Smooth muscle cell (in vitro differentiated cells): ENCODE measurements around the gene NSMF. TPM values are rescaled to one million over a fixed set of nuclear protein-coding genes. Genes with fewer than 3 reads are reported as not detected.

Experiments
- DNase-seq: peaks from one replicate; lab custom pipeline; 2025; ENCODE audit not compliant: unreplicated experiment; lab: John Stamatoyannopoulos, UW
- H2AFZ ChIP-seq: fragments of 200-600 bp; sonication (generic); 2 replicates; pipeline ENCODE4 v1.6.0; 2016; ENCODE audit warnings: antibody characterized with exemption, low read depth, mild to moderate bottlenecking
- H3F3A ChIP-seq: fragments of 200-600 bp; sonication (generic); 2 replicates; pipeline ENCODE4 v1.6.0; 2017; ENCODE audit warnings: antibody characterized with exemption, low read depth
- H3K27ac ChIP-seq: fragments of 200-600 bp; sonication (generic); 2 replicates; pipeline ENCODE4 v1.5.1; 2016; ENCODE audit warnings: low read depth, mild to moderate bottlenecking
- H3K27me3 ChIP-seq: fragments of 200-600 bp; sonication (generic); 2 replicates; pipeline ENCODE4 v1.6.1; 2016; ENCODE audit warnings: low read depth, mild to moderate bottlenecking
- H3K36me3 ChIP-seq: fragments of 200-600 bp; sonication (generic); 2 replicates; pipeline ENCODE4 v1.5.1; 2016; ENCODE audit warnings: low read depth
- H3K4me1 ChIP-seq: fragments of 200-600 bp; sonication (generic); 2 replicates; pipeline ENCODE4 v1.5.1; 2016; ENCODE audit warnings: low read depth
- H3K4me2 ChIP-seq: fragments of 200-600 bp; sonication (generic); 2 replicates; pipeline ENCODE4 v1.6.0; 2016; ENCODE audit warnings: mild to moderate bottlenecking
- H3K4me3 ChIP-seq: fragments of 200-600 bp; sonication (generic); 2 replicates; pipeline ENCODE4 v1.5.1; 2016; ENCODE audit warnings: mild to moderate bottlenecking
- H3K79me2 ChIP-seq: fragments of 200-600 bp; sonication (generic); 2 replicates; pipeline ENCODE4 v1.6.0; 2016; ENCODE audit warnings: low read depth, mild to moderate bottlenecking
- H3K9ac ChIP-seq: fragments of 200-600 bp; sonication (generic); 2 replicates; pipeline ENCODE4 v1.6.0; 2016; ENCODE audit warnings: low read depth
- H3K9me3 ChIP-seq: fragments of 200-600 bp; sonication (generic); replicated peaks from 2 replicates; pipeline ENCODE4 v1.5.1; 2016; ENCODE audit warnings: low read depth
- H4K20me1 ChIP-seq: fragments of 200-600 bp; sonication (generic); 2 replicates; pipeline ENCODE4 v1.6.0; 2016; ENCODE audit warnings: low read depth
- CTCF ChIP-seq: fragments of 200-600 bp; sonication (generic); IDR thresholded peaks from 2 replicates; pipeline ENCODE4 v1.5.1; 2017; ENCODE audit warnings: borderline replicate concordance, mild to moderate bottlenecking, antibody characterized with exemption; ENCODE audit not compliant: insufficient read depth, poor library complexity, severe bottlenecking
- WGBS: methylation state at CpG from one replicate; pipeline ENCODE4 v1.1.7; 2016; ENCODE audit warnings: low lambda C conversion rate; 5-methylcytosine and 5-hydroxymethylcytosine counted together
- polyA plus RNA-seq: library from polyadenylated mRNA; unstranded; fragments of >200 nt; fragmentation: Nextera tagmentation; extraction: Ambion mirVana; gene quantifications from 2 replicates; pipeline ENCODE4 v1.2.1, GENCODE V29; 2016
- total RNA-seq: library from RNA; depleted of rRNA; stranded (reverse); fragments of >200 nt; gene quantifications from 2 replicates; pipeline ENCODE4 v1.2.3, GENCODE V29; 2014

Gene NSMF
- total and polyA plus RNA-seq, 2 experiments from 2014 or later, result 30.9 to 55.9 TPM

DNA sequence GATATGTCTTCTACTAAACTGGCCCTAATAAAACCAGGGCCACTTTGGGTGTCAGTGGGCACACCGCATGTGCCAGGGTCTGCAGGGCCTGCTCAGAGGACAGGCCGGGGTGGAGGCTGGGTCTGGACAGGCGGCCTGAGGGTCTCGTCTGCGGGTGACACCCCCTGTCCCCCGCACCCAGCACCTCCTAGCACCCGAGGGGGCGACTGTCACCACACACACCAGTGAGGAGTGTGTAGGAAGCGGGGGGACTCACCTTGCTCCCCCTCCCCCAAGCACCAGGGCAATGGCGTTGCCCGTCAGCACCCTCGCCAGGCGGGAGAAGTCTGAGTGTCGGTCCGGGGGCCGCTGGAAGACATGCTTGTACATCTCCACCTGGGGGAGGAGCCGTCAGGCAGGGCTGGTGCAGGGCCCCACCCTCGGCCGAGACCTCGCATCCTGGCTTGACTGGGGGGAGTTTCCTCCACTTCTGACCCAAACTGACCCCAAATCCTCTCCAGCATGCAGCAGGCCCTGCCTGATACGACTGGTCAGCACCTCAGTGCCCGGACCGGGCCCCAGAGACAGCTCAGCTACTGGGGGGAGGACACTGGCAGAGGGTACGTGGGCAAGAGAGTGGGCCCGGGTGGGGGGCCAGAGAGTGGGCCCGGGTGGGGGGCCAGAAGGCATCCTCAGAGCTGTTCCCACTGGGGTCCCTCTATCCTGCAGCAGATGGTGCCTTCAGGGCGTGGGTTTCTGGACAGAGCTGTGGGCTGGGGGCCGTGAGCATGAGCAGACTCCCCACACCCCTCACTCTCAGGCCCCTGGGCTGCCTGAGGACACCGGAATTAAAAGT lies 18.9 kb upstream of the NSMF start:
- Histone ChIP-seq H3K4me3 (no peak overlapping the region), H3K4me2 (no peak overlapping the region)
- WGBS, result 97% methylated on average over 21 of the region's 29 CpGs

GRCh38 chr9:137476856-137477255 lies 17.7 kb upstream of the NSMF start:
- Histone ChIP-seq H3K79me2 (no peaks in the 10 kb centered on the region), H3K27me3 (no peaks in the 10 kb centered on the region), H3K4me1 (no peaks in the 10 kb centered on the region), H3K9ac (no peak overlapping the region), H3K9me3 (peaks cover 4% of the 10 kb centered on the region), H3K36me3 (no peaks in the 10 kb centered on the region), H3K27ac (no peak overlapping the region), H4K20me1 (no peaks in the 10 kb centered on the region), H3K4me2 (no peak overlapping the region), H2AFZ (no peak overlapping the region), H3F3A (no peaks in the 10 kb centered on the region), H3K4me3 (no peak overlapping the region)
- 92% methylated on average over 11 of the region's 11 CpGs for WGBS
- no peak for TF ChIP-seq CTCF
- DNase-seq, result no peak

More for the DNA sequence above, 18.9 kb upstream of the NSMF start:
- DNase-seq, result no peak
- no peak overlapping the region for H3K27ac ChIP-seq
- no peak overlapping the region for H2AFZ ChIP-seq
- no peaks in the 10 kb centered on the region for H3K27me3 ChIP-seq
- H4K20me1 ChIP-seq, result no peaks in the 10 kb centered on the region
- H3K9me3 ChIP-seq, result peaks cover 4% of the 10 kb centered on the region
- no peaks in the 10 kb centered on the region for H3K79me2 ChIP-seq
- no peaks in the 10 kb centered on the region for H3K4me1 ChIP-seq
- H3K36me3 ChIP-seq, result no peaks in the 10 kb centered on the region
- no peak overlapping the region for H3K9ac ChIP-seq
- H3F3A ChIP-seq, result no peaks in the 10 kb centered on the region
- TF ChIP-seq CTCF, result no peak

- Histone ChIP-seq H3K36me3 (no peaks in the 10 kb centered on the region), H4K20me1 (no peaks in the 10 kb centered on the region), H3K4me3 (no peak overlapping the region), H3K9ac (no peak overlapping the region), H3K27ac (no peak overlapping the region), H2AFZ (no peak overlapping the region), H3K79me2 (no peaks in the 10 kb centered on the region), H3K4me2 (no peak overlapping the region), H3K4me1 (no peaks in the 10 kb centered on the region), H3K27me3 (no peaks in the 10 kb centered on the region), H3K9me3 (peaks cover 4% of the 10 kb centered on the region), H3F3A (no peaks in the 10 kb centered on the region)
- TF ChIP-seq CTCF, result no peak
- no peak for DNase-seq
- WGBS, result 81% methylated on average over 3 of the region's 3 CpGs
These were observed 16.5 kb upstream of the NSMF start for GRCh38 chr9:137475666-137476065.

DNA sequence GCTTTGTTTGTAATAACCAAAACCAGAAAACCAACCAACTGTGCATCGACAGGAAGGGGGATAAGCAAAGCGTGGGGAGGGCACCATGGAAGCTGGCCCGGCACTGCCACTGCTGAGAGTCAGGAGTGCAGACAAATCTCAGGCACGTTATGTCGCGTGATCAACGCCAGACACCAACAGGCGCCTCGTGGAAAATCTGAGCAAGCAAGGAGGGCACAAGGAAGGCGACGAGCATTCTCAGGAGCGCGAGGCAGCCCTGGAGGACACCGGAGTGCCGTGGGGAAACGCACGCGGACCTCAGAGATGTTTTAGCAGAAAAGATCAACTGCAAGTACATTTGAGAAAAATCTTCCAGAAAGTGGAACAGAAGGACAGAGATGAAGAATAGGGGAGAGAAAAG lies 15.1 kb upstream of the NSMF start:
- H3K4me2 ChIP-seq, result no peak overlapping the region
- H3K36me3 ChIP-seq, result no peaks in the 10 kb centered on the region
- no peak overlapping the region for H3K9ac ChIP-seq
- no peak for TF ChIP-seq CTCF
- peaks cover 4% of the 10 kb centered on the region for H3K9me3 ChIP-seq
- H2AFZ ChIP-seq, result no peak overlapping the region
- no peak for DNase-seq
- 96% methylated on average over 18 of the region's 18 CpGs for WGBS
- no peaks in the 10 kb centered on the region for H3F3A ChIP-seq
- H3K4me3 ChIP-seq, result no peak overlapping the region
- no peaks in the 10 kb centered on the region for H3K4me1 ChIP-seq
- no peaks in the 10 kb centered on the region for H4K20me1 ChIP-seq
- no peaks in the 10 kb centered on the region for H3K27me3 ChIP-seq
- H3K79me2 ChIP-seq, result no peaks in the 10 kb centered on the region
- H3K27ac ChIP-seq, result no peak overlapping the region
